ENCODE data around the gene DNAI7. TPM values are rescaled to one million over a fixed set of nuclear protein-coding genes. Genes with fewer than 3 reads are reported as not detected.
A peak's percentile ranks its signal among the peaks of the same experiment; 100 is the strongest.

DNAI7 gene
- total RNA-seq, 1 donor from 2014 or later: not detected

DNA sequence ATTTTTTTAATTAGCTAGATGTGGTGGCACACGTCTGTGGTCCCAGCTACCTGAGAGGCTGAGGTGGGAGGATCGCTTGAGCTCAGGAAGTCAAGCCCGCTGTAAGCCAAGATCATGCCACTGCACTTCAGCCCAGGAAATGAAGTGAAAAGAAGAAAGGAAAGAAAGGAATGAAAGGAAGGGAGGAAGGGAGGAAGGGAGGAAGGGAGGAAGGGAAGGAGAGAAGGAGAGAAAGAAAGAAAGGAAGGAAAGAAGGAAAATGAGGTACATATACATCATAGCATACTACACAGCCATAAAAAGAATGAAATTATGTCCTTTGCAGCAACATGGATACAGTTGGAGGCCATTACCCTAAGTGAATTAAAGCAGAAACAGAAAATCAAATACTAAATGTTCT, 12.2 kb downstream of the DNAI7 start:
- no peak for DNase-seq (ENCODE audit: low read depth in 2 of 2)

DNA sequence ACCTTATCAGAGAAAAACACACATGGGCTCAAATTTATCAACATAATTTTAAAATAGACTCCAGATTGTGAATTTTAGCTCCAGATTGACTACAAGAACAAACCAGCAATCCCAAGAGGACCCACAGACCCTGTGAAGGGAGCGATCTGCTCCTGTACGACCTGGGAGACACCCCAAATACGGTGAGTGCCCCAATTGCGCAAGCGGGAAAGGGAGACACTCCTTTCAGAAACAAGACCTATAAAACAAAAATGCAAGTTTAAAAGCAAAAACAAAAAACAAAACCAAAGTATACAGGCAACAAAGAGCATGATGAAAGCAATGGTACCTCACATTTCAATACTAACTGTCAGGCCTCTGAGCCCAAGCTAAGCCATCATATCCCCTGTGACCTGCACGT, 32.1 kb downstream of the DNAI7 start:
- no peak for DNase-seq (ENCODE audit: low read depth in 2 of 2)

DNA sequence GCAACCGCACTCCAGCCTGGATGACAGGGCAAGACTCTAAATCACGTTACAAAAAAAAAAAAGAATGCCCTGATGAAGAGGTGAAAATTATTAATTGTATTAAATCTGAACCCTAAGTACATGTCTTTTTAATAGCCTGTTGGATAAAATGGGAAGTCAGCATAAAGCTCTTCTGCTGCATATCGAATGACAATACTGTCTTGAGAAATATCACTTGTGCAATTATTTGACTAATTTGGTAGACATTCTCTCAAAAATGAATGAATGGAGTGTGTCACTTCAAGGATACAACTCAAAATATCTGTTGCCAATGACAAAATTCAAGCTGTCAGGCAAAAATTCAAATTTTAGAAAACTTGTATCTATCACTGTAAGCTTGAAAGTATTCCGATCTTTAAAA, 38.9 kb downstream of the DNAI7 start:
- DNase-seq (ENCODE audit: low read depth in 2 of 2): no peak

DNA sequence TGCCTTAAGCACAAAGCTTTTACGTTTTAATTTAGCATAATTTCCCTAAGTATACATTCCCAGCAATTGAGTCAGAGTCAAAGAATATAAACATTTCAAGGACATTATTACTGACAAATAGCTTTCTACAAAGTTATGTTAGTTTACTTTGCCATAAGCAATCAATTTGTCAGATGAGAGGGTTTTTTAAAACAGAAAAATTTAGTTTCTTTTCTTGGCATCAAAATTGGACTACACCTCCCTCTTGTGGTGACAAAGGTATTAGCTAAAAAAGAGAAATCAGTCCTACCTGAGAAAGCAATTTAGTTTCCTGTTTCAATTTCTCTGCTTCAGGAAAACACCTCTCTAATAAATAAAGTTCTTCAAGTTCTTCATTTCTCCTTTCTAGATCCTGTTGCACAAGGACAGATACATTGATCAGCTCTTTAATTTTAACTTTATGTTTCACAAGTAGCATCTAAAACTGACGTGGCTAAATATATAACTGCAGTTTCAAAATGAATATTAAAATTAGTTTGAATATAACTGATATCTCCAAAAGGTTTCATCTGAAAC, 39.9 kb downstream of the DNAI7 start:
- peak; percentile 47 to 49 for DNase-seq (ENCODE audit: low read depth in 2 of 2)

DNA sequence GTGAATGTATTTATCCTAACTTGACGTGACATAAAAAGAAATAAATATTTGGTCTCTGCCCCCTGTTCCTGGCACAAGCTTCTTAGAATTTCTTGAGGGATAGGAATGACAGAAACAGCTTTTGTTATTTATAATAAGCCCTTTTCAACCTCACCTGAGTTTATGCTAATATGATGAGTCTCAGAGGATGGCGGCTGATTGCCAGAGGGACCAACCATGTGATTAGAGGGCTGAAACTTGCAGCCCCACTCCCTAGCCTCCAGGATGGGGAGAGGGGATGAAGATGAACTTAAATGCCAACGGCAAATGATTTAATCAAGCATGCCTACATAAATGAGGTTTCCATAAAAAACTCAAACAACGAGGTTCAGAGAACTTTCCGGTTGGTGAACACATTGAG, 42.9 kb downstream of the DNAI7 start:
- DNase-seq (ENCODE audit: low read depth in 2 of 2): no peak

DNA sequence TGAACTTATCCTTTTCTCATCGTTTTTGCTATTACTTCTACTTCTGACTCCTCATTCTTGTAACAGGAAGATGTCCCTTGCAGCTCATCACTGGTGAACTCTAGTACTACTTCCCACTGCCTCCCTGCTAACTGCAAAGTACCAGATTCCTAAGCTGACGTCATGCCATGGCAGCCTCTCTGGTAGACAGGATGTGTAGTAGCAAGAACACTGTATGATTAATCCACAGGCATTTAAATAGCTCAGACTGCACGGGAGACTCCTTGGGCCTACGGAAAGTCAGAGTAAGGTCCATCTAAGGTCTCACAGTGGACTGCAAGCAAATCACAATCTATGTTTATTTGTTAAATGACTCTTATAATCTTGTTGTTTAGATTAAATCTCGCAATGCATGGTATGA, 43.5 kb downstream of the DNAI7 start:
- peak; percentile 58 to 95 for DNase-seq (ENCODE audit: low read depth in 2 of 2)

DNA sequence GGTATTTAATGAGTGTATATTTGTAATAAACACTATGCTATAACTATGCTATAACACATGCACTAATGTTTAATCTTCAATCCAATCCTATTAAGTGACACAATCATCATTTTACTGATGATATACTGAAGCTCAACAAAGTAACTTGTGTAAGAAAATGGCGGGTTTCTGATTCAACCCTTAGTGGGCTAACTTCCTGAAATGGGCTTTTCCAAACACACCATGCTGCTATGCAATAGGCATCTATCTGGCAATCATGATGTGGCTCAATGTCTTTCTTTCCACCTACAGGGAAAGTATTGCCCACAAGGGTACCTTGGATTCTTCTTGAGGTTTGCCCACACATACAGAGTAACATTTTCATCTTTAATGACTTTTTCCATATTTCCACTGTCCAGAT, 48.3 kb downstream of the DNAI7 start:
- DNase-seq (ENCODE audit: low read depth in 2 of 2): no peak

DNA sequence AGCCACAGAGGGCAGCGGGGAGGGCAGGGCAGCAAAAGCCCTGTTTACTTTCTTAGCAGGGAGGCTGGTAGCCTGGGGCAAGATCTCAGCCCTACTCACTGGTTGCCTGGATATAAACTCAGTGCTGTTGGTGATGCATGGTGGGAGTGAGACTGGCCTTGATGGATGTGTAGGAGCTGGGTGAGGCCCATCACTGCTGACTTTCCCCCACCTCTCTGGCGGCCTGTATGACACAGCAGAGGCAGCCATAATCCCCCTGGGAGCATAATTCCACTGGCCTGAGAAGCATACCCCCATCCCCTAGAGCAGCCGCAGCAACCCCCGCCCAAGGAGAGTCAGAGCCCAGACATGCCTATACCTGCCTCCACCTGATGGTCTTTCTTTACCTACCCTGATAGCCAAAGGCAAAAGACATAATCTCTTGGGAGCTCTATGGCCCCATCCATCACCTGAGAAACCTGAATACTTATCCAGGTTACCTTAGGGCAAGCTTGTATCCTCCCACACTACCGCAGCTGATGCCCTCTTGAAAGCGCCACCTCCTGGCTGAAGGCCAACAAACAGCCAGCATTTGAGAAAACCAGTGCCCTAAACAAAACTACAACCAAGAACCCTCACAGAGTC, 59.3 kb downstream of the DNAI7 start:
- DNase-seq (ENCODE audit: low read depth in 2 of 2): no peak

DNA sequence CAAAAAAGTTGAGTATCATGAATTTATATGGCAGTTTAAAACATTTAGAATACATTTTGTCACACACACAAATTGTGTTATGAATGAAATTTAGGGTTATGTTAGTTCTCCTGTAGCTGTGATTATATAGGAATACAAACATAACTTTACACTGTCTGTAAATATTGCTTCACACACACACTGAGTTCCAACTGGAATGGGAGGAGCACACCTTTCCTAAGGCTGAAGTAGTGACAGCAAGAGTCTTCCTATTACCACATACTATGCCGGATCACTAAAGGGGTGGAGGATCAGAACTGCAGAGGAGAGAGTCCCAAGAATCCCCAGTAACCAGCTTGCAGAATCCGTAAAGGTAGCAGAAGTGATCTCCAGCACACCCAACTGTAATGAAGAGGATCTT, 63.7 kb downstream of the DNAI7 start:
- DNase-seq (ENCODE audit: low read depth in 2 of 2): no peak

DNA sequence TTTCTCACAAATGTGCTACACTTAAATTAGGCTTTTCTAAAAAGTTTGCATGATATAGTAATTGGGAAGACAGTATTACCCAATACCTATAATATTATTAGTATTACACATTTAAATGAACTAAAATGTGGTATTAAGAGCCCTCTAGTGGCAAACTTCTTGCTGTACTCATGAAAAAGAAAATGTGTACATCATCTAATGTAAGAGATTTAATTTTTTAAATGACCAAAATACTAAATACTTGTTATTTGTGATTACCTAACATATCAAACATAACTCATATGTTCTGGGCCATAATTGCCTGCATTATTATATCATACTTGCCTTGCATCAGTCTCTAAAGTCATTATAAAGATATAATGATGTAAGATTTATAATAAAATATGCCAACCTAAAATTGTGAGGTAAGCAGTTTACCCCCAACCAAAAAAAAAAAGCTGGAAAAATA, 64.2 kb downstream of the DNAI7 start:
- DNase-seq (ENCODE audit: low read depth in 2 of 2): peak; percentile 50 to 67

DNA sequence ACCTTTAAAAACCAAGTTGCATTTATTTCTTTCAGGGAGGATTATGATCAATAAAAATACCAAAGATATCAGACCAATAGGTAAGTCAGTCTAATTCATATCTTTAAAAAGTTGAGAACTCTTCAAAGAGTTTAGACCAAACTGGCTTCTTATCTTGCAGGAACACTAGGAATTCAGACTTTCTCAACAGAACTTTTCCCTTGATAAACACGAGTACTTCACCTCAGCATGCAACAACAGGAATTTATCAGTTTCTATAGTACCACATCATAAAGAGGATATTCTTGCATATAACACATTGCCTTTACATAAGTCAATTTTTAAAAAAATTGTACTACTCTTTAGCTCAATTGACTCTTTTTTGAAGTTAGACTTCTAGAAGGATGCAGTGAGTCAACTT, 68.2 kb downstream of the DNAI7 start:
- no peak for DNase-seq (ENCODE audit: low read depth in 2 of 2)

DNA sequence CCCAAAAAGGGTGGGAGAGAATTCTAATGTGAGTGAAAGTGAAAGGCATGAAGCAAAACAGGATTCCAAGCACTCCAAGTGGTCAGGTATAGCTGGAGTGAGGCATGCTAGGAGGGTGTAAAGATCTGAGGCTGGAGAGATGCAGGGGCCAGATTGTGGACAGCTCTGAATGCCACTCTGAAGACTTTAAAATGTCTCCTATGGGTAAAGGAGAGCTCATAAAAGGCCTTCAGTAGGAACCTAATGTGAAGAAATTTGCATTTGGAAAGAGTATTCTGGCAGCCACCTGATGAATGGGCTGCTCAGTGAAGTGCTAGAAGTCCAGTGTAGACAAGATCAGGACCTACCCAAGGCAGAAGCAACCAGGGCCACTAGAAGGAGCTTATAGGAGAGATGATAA, 68.9 kb downstream of the DNAI7 start:
- DNase-seq (ENCODE audit: low read depth in 2 of 2): no peak

DNA sequence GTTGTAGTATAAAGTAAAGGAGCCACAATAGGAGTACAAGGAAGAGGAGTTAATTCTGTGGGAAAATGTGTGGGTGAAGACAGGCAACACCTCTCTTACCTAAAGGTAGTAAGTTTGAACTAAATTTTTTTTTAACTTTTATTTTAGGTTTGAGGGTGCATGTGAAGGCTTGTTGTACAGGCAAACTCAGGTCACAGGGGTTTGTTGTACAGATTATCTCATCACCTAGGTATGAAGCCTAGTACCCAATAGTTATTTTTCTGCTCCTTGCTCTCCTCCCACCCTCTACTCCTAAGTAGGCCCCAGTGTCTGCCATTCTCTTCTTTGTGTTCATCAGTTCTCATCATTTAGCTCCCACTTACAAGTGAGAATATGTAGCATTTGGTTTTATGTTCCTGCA, 70.5 kb downstream of the DNAI7 start:
- DNase-seq (ENCODE audit: low read depth in 2 of 2): no peak

DNA sequence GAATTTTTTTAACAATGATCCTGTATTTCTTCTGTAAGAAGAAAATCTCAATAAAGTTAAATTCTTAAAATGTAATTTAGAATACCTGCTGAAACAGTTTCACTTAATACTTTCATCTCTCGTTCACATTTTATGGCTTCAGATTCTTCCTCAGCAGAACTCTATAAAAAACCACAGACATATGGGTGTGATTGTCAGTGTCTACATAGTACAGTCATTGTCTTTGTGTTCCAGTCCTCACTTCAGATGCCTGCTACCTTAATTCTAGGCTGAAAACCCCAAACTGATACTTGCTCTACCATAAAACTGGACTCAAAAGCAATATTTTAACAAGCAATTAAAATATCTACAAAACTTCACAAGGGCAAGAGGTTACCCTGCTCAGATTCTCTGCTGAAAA, 71.8 kb downstream of the DNAI7 start:
- no peak for DNase-seq (ENCODE audit: low read depth in 2 of 2)

DNA sequence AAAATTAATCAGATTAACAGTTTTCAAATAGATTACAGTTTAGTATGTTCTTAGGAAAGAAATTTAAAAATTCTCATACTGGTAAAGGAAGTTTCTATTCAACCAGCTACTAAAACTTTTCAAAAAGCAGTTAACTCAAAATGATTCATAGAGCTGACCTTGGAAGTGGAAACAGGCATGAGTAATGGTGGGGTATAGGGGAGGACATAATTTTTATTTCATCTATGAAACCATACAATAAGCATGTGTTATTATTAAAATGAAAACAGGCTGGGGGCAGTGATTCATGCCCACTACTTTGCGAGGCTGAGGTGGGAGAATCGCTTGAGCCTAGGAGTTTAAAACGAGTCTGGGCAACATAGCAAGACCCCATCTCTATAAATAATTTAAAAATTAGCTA, 73.0 kb downstream of the DNAI7 start:
- no peak for DNase-seq (ENCODE audit: low read depth in 2 of 2)

DNA sequence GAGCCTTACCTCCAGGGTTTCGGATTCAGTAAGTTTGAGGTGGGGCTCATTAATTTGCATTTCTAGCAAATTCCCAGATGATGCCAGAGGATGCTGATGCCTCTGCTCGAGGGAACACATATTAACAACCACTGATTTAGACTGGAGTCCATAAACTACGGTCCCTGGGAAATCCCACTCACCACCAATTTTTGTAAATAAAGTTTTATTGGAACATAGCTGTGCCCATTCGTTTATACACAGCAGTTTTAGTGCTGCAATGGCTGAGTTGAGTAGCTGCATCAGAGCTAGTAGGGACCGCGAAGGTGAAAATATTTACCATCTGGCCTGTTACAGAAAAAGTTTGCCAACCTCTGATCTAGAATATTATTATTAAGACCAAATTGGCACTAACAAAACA, 73.8 kb downstream of the DNAI7 start:
- DNase-seq (ENCODE audit: low read depth in 2 of 2): no peak

DNA sequence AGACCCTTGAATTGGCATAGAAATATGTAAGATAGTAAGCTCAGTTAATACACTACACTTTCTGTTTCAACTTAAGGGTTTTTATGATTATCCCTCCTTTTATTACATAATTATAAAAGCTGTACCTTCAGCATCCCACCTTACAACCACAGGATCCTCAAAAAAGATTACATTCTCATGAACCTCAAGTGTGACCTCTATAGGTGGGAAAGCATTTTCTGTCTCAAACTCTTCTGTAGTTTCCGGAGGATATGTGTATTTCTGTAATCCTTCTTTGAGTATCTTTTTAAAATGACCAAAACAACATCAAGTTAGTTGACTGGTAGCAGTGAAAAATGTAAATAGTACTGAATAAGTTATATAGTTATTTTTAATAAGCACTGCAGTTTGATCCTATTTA, 75.9 kb downstream of the DNAI7 start:
- no peak for DNase-seq (ENCODE audit: low read depth in 2 of 2)

DNA sequence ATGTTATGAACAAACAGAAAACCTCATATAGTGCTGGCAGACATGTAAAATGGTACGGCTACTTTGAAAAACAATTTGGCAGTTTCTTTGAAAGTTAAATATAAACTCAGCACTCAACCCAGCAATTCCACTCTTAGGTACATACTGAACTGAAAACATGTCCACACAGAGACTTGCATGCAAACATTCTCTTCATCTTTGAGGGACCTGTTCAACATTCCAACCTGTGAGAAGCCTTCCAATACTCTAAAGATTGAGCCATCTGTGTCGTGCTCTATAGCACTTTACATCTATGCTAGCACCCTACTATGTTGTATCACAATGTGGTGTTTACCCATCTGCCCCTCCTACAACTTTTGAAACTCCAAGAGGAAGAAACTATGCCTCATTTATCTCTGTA, 79.3 kb downstream of the DNAI7 start:
- no peak for DNase-seq (ENCODE audit: low read depth in 2 of 2)

DNA sequence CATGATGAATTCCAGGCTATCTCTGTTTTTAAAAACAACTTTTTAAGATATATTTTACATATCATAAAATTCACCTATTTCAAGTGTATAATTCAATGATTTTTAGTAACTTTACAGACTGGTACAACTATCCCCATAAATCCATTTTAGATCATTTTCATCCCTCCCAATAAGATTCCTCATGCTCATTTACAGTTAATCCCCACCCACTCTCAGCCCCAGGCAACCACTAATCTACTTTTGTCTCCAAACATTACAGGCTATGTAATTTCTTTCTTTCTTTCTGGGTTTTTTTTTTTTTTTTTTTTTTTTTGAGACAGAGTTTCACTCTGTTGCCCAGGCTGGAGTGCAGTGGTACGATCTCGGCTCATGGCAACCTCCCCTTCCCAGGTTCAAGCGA, 81.3 kb downstream of the DNAI7 start:
- DNase-seq (ENCODE audit: low read depth in 2 of 2): no peak

DNA sequence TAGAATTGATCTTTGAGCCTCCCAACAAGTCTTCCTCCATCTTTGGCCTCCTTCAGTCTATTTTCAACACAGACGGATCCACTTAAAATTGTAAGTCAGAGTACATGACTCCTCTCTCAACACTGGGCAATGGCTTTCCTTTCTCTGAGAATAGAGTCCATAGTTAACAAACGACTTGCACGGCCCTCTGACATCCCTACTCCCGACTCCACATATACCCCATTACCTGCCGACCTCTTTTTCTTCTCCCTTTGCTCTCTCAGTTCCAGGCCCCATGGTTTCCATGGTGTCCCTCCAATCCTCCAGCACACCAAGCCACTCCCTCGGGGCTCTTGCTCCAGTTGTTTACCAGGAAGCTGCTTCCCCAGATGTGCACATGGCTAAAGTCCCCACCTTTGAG, 84.7 kb downstream of the DNAI7 start:
- no peak for DNase-seq (ENCODE audit: low read depth in 2 of 2)

DNA sequence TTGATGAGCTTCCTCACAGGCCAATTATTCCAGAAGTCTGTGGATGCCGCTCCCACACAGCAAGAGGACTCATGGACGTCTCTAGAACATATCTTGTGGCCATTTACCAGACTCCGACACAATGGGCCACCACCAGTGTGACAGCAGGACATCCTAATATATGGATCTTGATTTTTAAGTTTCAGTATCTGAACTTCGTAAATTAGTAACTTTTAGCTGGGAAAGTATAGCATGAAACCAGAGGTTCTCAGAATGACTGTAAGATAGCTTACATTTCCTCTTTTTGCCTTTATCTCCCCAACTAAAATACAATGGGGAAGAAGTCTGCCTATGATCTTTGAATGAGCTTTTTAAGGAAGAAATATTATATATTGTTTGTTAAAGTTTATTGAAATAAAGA, 87.0 kb downstream of the DNAI7 start:
- DNase-seq (ENCODE audit: low read depth in 2 of 2): no peak

DNA sequence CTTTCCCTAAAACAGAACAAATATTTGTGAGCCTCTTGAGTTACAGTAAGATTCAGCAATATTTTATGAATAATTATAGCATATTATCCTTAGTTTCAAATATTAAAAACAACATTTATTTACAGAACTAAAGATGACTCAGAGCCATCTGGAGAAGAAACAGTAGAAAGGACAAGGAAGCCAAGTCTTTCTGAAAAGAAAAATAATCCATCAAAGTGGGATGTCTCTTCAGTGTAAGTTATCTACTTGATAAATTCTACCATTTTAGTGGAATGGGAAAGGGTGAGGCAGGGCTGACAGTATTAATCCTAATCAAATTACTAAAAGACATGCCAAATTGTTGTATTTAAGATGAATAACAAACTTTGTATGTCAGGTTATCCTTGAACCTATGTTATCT, 88.1 kb downstream of the DNAI7 start:
- DNase-seq (ENCODE audit: low read depth in 2 of 2): no peak

DNA sequence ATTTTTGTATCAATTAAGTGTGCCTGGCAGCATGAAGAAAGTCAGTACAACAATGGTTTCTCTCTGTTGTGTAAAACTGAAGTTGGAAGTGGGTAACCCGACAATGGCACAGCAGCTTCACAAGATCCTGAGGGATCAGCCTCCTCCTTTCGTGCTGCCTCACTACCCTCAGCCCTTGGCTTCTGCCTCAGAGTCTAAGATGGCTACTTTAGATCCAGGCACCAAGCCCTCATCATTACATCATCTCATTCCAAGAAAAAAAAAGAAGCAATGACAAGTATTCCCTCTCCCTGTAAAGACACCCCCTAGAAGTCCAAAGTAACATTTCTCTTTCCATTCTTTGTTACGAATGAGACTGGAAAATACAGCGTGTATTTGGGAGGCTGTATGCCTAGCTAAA, 92.6 kb downstream of the DNAI7 start:
- no peak for DNase-seq (ENCODE audit: low read depth in 2 of 2)

DNA sequence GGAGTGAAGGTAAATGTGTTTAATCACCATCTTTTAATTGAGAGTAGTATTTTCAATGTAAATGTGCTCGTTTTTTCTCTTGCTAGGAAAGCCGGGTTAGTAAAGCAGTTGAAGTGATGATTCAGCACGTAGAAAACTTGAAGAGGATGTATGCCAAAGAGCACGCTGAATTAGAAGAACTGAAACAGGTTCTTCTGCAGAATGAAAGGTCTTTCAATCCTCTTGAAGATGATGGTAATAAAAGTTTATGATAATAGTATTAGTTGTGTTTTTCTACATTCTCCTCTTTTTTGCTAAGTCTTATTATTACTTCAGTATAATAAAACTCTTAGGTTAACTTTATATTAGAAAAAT, 93.9 kb downstream of the DNAI7 start:
- no peak for DNase-seq (ENCODE audit: low read depth in 2 of 2)

All from lung microvascular endothelial cell (primary cell).